ENCODE data around the gene ZC3H18.

Gene ZC3H18

DNA sequence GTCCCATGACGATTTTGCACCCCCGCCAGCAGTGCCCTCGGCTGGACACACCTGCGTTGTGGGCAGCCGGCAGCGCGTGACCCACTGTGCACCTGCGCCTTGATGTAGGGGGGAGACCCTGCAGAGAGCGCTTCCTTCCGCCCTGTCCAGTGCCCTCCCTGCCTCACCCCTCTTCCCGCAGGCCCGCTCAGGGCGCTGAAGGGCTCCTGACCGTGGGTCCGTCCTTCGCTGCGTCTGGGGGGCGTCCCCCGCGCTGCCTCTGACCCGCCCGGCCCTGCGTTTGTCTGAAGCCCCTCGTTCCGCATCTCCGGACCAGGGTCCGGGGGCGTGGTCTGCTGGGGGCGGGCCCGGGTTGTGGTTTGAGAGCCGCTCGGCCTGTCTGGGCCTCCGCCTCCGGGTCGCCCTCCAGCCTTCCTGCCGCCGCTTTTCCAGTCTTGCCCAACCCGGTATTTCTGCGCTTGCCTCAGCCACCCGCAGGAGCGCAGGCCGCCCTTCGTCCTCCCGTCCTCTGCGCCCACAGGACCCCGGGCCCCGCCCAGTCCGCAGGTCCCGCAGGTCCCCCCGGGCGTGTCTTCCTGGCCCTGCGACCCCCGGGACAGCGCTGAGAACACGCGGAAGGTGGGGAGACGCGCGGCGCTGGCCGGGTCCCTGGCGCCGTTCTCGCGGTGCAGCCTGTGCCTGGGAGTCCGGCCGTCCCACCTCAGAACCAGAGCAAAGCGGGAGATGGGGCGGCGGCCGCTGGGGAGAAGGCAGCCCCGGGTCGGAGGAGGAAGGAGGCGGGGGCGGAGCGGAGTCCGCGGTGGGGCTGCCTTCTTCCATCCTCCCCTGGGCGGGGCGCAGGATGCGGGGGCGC, 64.2 kb downstream of the ZC3H18 start:
- ChIA-PET POLR2A (no interaction called here), CTCF (no interaction called here)
- TF ChIP-seq ELF4 (IDR thresholded peaks at IDR 0.05) (no peak), NFRKB (IDR thresholded peaks at IDR 0.05) (no peak), ZNF384 (IDR thresholded peaks at IDR 0.05) (no peak), FOXA1 (IDR thresholded peaks at IDR 0.05) (no peak), SP1 (IDR thresholded peaks at IDR 0.05) (no peak), L3MBTL2 (conservative IDR thresholded peaks at IDR 0.05) (no peak), CTBP1 (IDR thresholded peaks at IDR 0.05; ENCODE audit: borderline replicate concordance) (no peak), LEF1 (IDR thresholded peaks at IDR 0.05; ENCODE audit: borderline replicate concordance) (no peak), FOXM1 (IDR thresholded peaks at IDR 0.05; ENCODE audit: borderline replicate concordance) (no peak), HDGF (IDR thresholded peaks at IDR 0.05; ENCODE audit: borderline replicate concordance) (no peak), TARDBP (IDR thresholded peaks at IDR 0.05) (no peak), SUZ12 (IDR thresholded peaks at IDR 0.05) (no peak)
- no peak for DNase-seq (ENCODE audit: extremely low spot score)

DNA sequence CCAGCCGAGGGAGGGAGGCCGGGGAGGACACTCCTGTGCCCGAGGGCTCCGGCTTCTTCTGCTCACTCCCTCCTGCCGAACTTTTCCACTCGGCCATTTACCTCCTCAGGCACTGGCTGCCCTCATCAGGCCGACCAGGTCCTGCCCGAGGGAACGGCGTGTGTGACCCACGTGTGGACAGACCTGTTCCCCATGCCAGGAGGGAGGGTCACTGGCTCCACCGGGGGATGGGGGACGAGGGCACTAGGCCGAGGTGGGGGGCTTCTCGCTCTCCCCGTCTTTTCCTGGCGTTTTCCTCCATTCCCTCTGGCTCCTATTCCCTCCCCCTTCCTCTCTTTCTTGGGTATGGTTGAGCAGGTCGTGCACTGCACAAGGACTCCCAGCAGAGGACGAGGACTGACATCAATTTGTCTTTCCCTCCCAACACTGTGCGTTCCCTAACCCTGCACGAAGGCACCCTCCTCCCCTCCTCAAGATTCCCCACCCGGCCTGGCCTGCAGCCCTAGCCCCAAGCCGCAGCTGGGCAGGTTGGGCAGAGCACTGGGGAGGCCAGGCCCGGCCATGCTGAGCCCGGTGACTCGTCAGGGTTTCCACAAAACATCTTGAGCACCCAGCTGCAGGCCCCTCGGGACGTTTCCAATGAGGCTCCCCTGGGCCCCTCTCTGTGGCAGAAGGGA, 64.9 kb downstream of the ZC3H18 start:
- TF ChIP-seq ELF4 (IDR thresholded peaks at IDR 0.05) (no peak), SUZ12 (IDR thresholded peaks at IDR 0.05) (no peak), CTBP1 (IDR thresholded peaks at IDR 0.05; ENCODE audit: borderline replicate concordance) (no peak), ARNT (IDR thresholded peaks at IDR 0.05) (no peak), HDGF (IDR thresholded peaks at IDR 0.05; ENCODE audit: borderline replicate concordance) (no peak), FOXA1 (IDR thresholded peaks at IDR 0.05) (no peak), FOXM1 (IDR thresholded peaks at IDR 0.05; ENCODE audit: borderline replicate concordance) (no peak), BHLHE40 (IDR thresholded peaks at IDR 0.05; ENCODE audit: borderline replicate concordance) (no peak), NFRKB (IDR thresholded peaks at IDR 0.05) (no peak), SP1 (IDR thresholded peaks at IDR 0.05) (no peak), ZNF384 (IDR thresholded peaks at IDR 0.05) (no peak), FOXK2 (IDR thresholded peaks at IDR 0.05) (no peak), L3MBTL2 (conservative IDR thresholded peaks at IDR 0.05) (no peak)
- TF ChIP-seq, protein P1, sequence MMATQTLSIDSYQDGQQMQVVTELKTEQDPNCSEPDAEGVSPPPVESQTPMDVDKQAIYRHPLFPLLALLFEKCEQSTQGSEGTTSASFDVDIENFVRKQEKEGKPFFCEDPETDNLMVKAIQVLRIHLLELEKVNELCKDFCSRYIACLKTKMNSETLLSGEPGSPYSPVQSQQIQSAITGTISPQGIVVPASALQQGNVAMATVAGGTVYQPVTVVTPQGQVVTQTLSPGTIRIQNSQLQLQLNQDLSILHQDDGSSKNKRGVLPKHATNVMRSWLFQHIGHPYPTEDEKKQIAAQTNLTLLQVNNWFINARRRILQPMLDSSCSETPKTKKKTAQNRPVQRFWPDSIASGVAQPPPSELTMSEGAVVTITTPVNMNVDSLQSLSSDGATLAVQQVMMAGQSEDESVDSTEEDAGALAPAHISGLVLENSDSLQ (IDR thresholded peaks at IDR 0.05) = no peak
- CTCF ChIA-PET = no interaction called here
- POLR2A ChIA-PET = no interaction called here
- no peak for DNase-seq (ENCODE audit: extremely low spot score)

DNA sequence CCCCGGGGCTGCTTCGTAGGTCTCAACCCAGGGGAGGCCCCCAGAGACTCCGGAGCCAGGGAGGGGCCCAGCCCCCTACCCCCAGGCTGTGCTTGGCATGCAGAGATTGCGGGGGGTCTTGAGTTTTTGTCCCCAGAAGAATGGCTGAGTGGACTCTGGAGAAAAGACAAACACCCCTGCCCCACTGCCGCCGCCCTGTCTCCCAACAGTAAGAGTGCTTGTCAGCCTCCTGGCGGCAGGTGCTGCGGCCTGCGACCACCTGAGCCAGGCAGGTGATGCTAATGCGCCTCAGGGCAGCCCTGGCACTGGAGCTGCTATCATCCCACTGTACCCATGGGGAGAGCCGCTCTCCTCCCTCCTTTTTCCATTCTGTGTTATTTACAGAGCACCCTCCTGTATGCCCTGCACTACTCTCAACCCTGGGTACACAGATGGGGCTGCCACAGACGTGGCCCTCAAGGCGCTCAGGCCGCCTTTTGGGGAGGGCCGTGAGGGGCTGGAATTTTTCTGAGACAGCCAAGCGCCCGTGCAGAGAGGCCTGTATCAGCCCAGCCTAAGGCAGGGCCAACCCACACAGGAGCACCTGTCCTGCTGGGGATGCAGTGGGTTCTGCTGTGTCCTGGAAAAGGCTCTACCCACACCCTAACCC, 65.6 kb downstream of the ZC3H18 start:
- ChIA-PET CTCF (no interaction called here), POLR2A (no interaction called here)
- TF ChIP-seq SUZ12 (IDR thresholded peaks at IDR 0.05) (no peak), TARDBP (IDR thresholded peaks at IDR 0.05) (no peak), L3MBTL2 (conservative IDR thresholded peaks at IDR 0.05) (no peak), FOXA1 (IDR thresholded peaks at IDR 0.05) (no peak), FOXM1 (IDR thresholded peaks at IDR 0.05; ENCODE audit: borderline replicate concordance) (no peak), ZNF384 (IDR thresholded peaks at IDR 0.05) (no peak), LEF1 (IDR thresholded peaks at IDR 0.05; ENCODE audit: borderline replicate concordance) (no peak), ELF4 (IDR thresholded peaks at IDR 0.05) (no peak), SP1 (IDR thresholded peaks at IDR 0.05) (no peak), FOXK2 (IDR thresholded peaks at IDR 0.05) (no peak), HDGF (IDR thresholded peaks at IDR 0.05; ENCODE audit: borderline replicate concordance) (no peak), ARNT (IDR thresholded peaks at IDR 0.05) (no peak)
- TF ChIP-seq, protein P1 (IDR thresholded peaks at IDR 0.05) = no peak
- no peak for DNase-seq (ENCODE audit: extremely low spot score)

DNA sequence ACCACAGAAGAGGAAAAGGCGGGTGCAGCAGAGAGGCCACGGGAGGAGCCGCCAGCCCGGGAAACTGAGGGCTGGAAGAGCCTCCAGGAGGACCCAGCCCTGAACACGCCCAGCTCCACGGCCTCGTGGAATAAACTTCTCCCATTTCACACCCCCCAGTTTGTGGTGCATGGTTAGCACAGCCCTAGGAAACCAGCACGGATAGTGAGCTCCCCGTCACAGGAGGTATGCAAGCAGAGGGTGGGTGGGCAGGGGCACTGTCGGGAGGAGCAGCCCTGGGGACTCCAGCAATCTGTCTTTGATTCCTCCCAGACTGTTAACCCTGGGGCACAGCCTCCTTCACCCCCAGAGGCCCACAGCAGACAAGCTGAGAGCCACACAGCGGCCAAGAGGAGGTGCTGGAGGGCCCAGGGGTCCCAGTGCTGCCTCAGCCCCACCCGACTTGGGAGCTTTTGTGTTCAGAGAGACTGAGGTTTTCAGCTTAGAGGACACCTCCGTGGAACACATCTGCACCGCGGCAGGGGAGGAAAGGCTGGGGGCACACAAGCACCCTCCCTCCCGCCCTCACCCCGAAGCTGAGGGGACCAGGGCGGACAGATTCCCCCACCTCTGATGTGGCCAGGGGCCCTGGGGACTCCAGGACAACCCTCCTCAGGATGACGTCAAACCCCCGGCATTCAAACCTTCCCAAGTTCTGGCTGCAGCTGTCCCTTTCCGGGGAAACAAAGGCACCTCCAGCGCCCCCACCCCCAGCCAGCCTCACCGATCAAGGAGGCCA, 66.5 kb downstream of the ZC3H18 start:
- no peak for DNase-seq (ENCODE audit: extremely low spot score)
- ChIA-PET CTCF (no interaction called here), POLR2A (interaction anchor here (0.6 to 1.1 kb wide), 3 partner anchors 10 to 147 kb away, joined by 3 read pairs; no protein-coding TSS in a partner anchor)
- TF ChIP-seq FOXA1 (IDR thresholded peaks at IDR 0.05) (no peak), L3MBTL2 (conservative IDR thresholded peaks at IDR 0.05) (no peak), CTBP1 (IDR thresholded peaks at IDR 0.05; ENCODE audit: borderline replicate concordance) (no peak), LEF1 (IDR thresholded peaks at IDR 0.05; ENCODE audit: borderline replicate concordance) (no peak), BHLHE40 (IDR thresholded peaks at IDR 0.05; ENCODE audit: borderline replicate concordance) (no peak), ZNF384 (IDR thresholded peaks at IDR 0.05) (no peak), TARDBP (IDR thresholded peaks at IDR 0.05) (no peak), SP1 (IDR thresholded peaks at IDR 0.05) (no peak)
- TF ChIP-seq, protein P1 (IDR thresholded peaks at IDR 0.05) = no peak

Measured in HEK293T (cell line).